Measurements from ENCODE around the gene ADAM12. TPM values are rescaled to one million over a fixed set of nuclear protein-coding genes. Genes with fewer than 3 reads are reported as not detected.

Gene ADAM12
- total and polyA plus RNA-seq, 10 donors, result 0.51 to 7.0 (median 1.0) TPM

DNA sequence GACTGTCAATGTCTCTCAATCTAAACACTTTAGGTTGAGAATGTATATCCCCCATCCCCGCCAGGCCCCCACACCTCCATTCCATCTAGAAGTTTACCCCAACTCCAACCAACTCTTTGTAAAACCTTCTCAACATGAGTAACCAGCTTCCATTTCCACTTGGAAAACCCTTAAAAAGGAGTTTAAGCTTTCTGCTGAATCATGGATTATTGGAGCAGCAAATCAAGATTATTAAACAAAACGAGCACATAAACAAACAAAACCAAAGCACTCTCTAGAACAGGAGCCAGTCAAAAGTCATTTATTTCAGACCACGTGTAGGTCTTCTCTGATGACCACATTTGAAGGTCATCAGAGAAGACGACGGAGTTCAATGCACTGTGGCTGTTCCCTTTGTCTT, 278.4 kb downstream of the ADAM12 start:
- Histone ChIP-seq H3K9me3 (no peaks in the 10 kb centered on the region), H3K36me3 (no peaks in the 10 kb centered on the region), H3K27me3 (replicated peaks in 1 of 7) (no peaks in the 10 kb centered on the region), H3K27ac (no peak overlapping the region), H3K4me3 (no peak overlapping the region), H3K4me1 (peaks cover 0 to 4% (median 0%) of the 10 kb centered on the region in 6 donors)
- TF ChIP-seq CTCF (IDR thresholded peaks at IDR 0.05 in 8 of 11, conservative IDR thresholded peaks at IDR 0.05 in 3 of 11) (no peak), POLR2AphosphoS5 (IDR thresholded peaks at IDR 0.05) (no peak), POLR2A (IDR thresholded peaks at IDR 0.05) (no peak)
- intact Hi-C loops (cut with DNase I; ENCODE audit: low total_unique reads), result no loop called here
- 69 to 81% (median 70%) methylated on average over 5 of the region's 5 CpGs for WGBS, 5 donors
- DNase-seq, result no peak

GRCh38 chr10:126108693-126109092, 279.6 kb downstream of the ADAM12 start:
- Histone ChIP-seq H3K4me3 (no peak overlapping the region), H3K36me3 (no peaks in the 10 kb centered on the region), H3K9me3 (no peaks in the 10 kb centered on the region), H3K27me3 (replicated peaks in 1 of 7) (no peaks in the 10 kb centered on the region), H3K4me1 (peaks cover 0 to 5% (median 0%) of the 10 kb centered on the region in 6 donors), H3K27ac (no peak overlapping the region)
- intact Hi-C loops (cut with DNase I; ENCODE audit: low total_unique reads), result no loop called here
- 71 to 88% (median 76%) methylated on average over 4 of the region's 4 CpGs for WGBS, 5 donors
- TF ChIP-seq POLR2A (IDR thresholded peaks at IDR 0.05), result no peak
- TF ChIP-seq POLR2AphosphoS5 (IDR thresholded peaks at IDR 0.05), result no peak
- TF ChIP-seq CTCF (IDR thresholded peaks at IDR 0.05 in 8 of 11, conservative IDR thresholded peaks at IDR 0.05 in 3 of 11), result no peak
- DNase-seq, result no peak

DNA sequence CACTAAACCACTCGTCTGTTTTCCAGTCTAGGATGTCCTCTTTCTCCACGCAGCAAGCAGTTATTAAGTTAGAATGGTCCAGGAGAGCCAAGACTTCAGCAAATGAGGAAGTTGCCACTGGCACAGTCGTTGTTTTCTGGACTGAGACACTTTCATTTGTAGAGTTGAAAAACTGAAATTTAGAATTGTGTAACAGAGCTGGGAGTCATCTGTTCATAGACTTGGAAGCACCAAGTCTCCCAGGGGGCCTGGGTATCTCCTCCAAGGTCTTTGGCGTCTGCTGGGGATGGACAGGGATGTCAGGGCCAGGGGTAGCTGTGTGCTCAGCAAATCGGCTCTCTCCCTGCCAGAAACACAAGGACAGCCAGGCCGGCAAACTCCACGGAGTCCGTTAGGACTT, 283.5 kb downstream of the ADAM12 start:
- no peak overlapping the region for H3K4me3 ChIP-seq
- TF ChIP-seq POLR2AphosphoS5 (IDR thresholded peaks at IDR 0.05) (no peak), POLR2A (IDR thresholded peaks at IDR 0.05) (no peak), CTCF (IDR thresholded peaks at IDR 0.05 in 8 of 11, conservative IDR thresholded peaks at IDR 0.05 in 3 of 11) (no peak)
- DNase-seq, result no peak
- WGBS, 5 donors, result 49 to 64% (median 51%) methylated on average over 8 of the region's 8 CpGs
- no peaks in the 10 kb centered on the region for H3K27me3 ChIP-seq (replicated peaks in 1 of 7)
- H3K27ac ChIP-seq, result no peak overlapping the region
- H3K4me1 ChIP-seq, result peaks cover 0 to 6% (median 2%) of the 10 kb centered on the region in 6 donors
- no peaks in the 10 kb centered on the region for H3K9me3 ChIP-seq
- intact Hi-C loops (cut with DNase I; ENCODE audit: low total_unique reads), result no loop called here
- no peaks in the 10 kb centered on the region for H3K36me3 ChIP-seq

- no peaks in the 10 kb centered on the region for H3K36me3 ChIP-seq
- peaks cover 0 to 6% (median 2%) of the 10 kb centered on the region in 6 donors for H3K4me1 ChIP-seq
- 92 to 95% (median 95%) methylated on average over 9 of the region's 9 CpGs for WGBS, 5 donors
- no peak overlapping the region for H3K27ac ChIP-seq
- H3K9me3 ChIP-seq, result no peaks in the 10 kb centered on the region
- TF ChIP-seq CTCF (IDR thresholded peaks at IDR 0.05 in 8 of 11, conservative IDR thresholded peaks at IDR 0.05 in 3 of 11), result no peak
- no peak for TF ChIP-seq POLR2A (IDR thresholded peaks at IDR 0.05)
- no peak for TF ChIP-seq POLR2AphosphoS5 (IDR thresholded peaks at IDR 0.05)
- H3K4me3 ChIP-seq, result no peak overlapping the region
- intact Hi-C loops (cut with DNase I; ENCODE audit: low total_unique reads), result no loop called here
- no peak for DNase-seq
- no peaks in the 10 kb centered on the region for H3K27me3 ChIP-seq (replicated peaks in 1 of 7)
Measured at GRCh38 chr10:126102636-126103035, 285.6 kb downstream of the ADAM12 start.

Data from spleen (tissue), 11 donors.